Stimulated activated CD8-positive, alpha-beta memory T cell treated with anti-CD3 and anti-CD28 coated beads, Interleukin-12 subunit alpha, Interleukin-12 subunit beta, amount 100 ng/mL, for 24 hours (primary cell): ENCODE data around the gene ARL15.

Experiments
- DNase-seq: peaks from one replicate; pipeline ENCODE4 v3.0.0-alpha.2; 2020; ENCODE audit errors: extremely low read depth

The ARL15 gene

GRCh38 chr5:53937467-53937866 lies 372.9 kb downstream of the ARL15 start:
- no peak for DNase-seq

GRCh38 chr5:53936481-53937352 lies 373.7 kb downstream of the ARL15 start:
- no peak for DNase-seq

GRCh38 chr5:53934151-53934820 lies 376.1 kb downstream of the ARL15 start:
- DNase-seq, result no peak

GRCh38 chr5:53932351-53932750 lies 378.0 kb downstream of the ARL15 start:
- no peak for DNase-seq

GRCh38 chr5:53930457-53930856 lies 379.9 kb downstream of the ARL15 start:
- no peak for DNase-seq

GRCh38 chr5:53929570-53929969 lies 380.8 kb downstream of the ARL15 start:
- no peak for DNase-seq

- DNase-seq, result no peak
Measured at GRCh38 chr5:53929152-53929551, 381.2 kb downstream of the ARL15 start.

GRCh38 chr5:53928641-53929040 lies 381.7 kb downstream of the ARL15 start:
- no peak for DNase-seq

- DNase-seq, result no peak
Measured at GRCh38 chr5:53927668-53928247, 382.6 kb downstream of the ARL15 start.

- DNase-seq, result no peak
Measured at GRCh38 chr5:53926026-53926425, 384.3 kb downstream of the ARL15 start.

GRCh38 chr5:53924392-53924791 lies 386.0 kb downstream of the ARL15 start:
- DNase-seq, result no peak

GRCh38 chr5:53923961-53924360 lies 386.4 kb downstream of the ARL15 start:
- no peak for DNase-seq

- DNase-seq, result no peak
Measured at GRCh38 chr5:53922508-53923498, 387.6 kb downstream of the ARL15 start.

- no peak for DNase-seq
Measured at GRCh38 chr5:53917826-53918225, 392.5 kb downstream of the ARL15 start.

- no peak for DNase-seq
Measured at GRCh38 chr5:53917095-53917494, 393.3 kb downstream of the ARL15 start.

- no peak for DNase-seq
Measured at GRCh38 chr5:53915120-53915519, 395.3 kb downstream of the ARL15 start.

GRCh38 chr5:53913941-53914340 lies 396.4 kb downstream of the ARL15 start:
- no peak for DNase-seq

GRCh38 chr5:53908757-53909156 lies 401.6 kb downstream of the ARL15 start:
- no peak for DNase-seq

- no peak for DNase-seq
Measured at GRCh38 chr5:53907827-53908226, 402.5 kb downstream of the ARL15 start.

GRCh38 chr5:53906736-53907135 lies 403.6 kb downstream of the ARL15 start:
- no peak for DNase-seq

- no peak for DNase-seq
Measured at GRCh38 chr5:53902296-53902907, 408.0 kb downstream of the ARL15 start.
